Prostate gland (tissue), 2 donors: ENCODE measurements around the gene USP14. TPM values are rescaled to one million over a fixed set of nuclear protein-coding genes. Genes with fewer than 3 reads are reported as not detected.
"Not testable (repeated sequence)": the region's sequence is repeated elsewhere in the genome, so short reads cannot be mapped to it uniquely, and the experiment has no call there.

Experiments used
- DNase-seq: peaks from one replicate; pipeline ENCODE4 v3.0.0-alpha.2; 2019; ENCODE audit warnings: low spot score
- H3K27ac ChIP-seq, 2 donors: fragments of 200-600 bp; sonication (generic); 2 replicates each; pipeline ENCODE4 v1.5.1; 2017 to 2019
- H3K27me3 ChIP-seq: fragments of 200-600 bp; sonication (generic); replicated peaks from 2 replicates; pipeline ENCODE4 v1.5.1; 2019; ENCODE audit not compliant: insufficient read depth
- H3K36me3 ChIP-seq, 2 donors: fragments of 200-600 bp; sonication (generic); 1 replicate in 1 of 2; 2 replicates in 1 of 2; pipeline versions ENCODE4 v1.5.1 to v1.8.1; 2017 to 2019
- H3K4me1 ChIP-seq: fragments of 200-600 bp; sonication (generic); replicated peaks from 2 replicates; pipeline ENCODE4 v1.5.1; 2019
- H3K4me3 ChIP-seq, 2 donors: fragments of 200-600 bp; sonication (generic); 2 replicates each; pipeline ENCODE4 v1.5.1; 2017 to 2019
- H3K9me3 ChIP-seq: fragments of 200-600 bp; sonication (generic); 2 replicates; pipeline ENCODE4 v1.5.1; 2017
- POLR2A ChIP-seq: fragments of 450-650 bp; IDR thresholded peaks from one replicate; pipeline ENCODE4 v1.6.1; 2016; ENCODE audit warnings: antibody characterized with exemption, mild to moderate bottlenecking
- POLR2AphosphoS5 ChIP-seq: sonication (generic); formaldehyde crosslinking; IDR thresholded peaks from one replicate; pipeline ENCODE4 v1.6.1; 2017; ENCODE audit warnings: antibody characterized with exemption
- WGBS: methylation state at CpG from one replicate; pipeline ENCODE4 v1.1.5; 2018; 5-methylcytosine and 5-hydroxymethylcytosine counted together
- intact Hi-C: fragments of 100-400 bp; cut with DNase I; formaldehyde crosslinking; loops from one replicate; pipeline ENCODE4 v1.14.2; 2022
- total RNA-seq, 2 donors: library from RNA; depleted of rRNA; stranded (reverse); fragments of >200 nt; gene quantifications; one replicate each; pipeline ENCODE4 v1.1.0, GENCODE V29; 2016
- TF ChIP-seq, protein P1 (sequence below), 4 experiments: fragments of 200-600 bp in 2 of 4; fragments of 450-650 bp in 2 of 4; sonication (generic) in 2 of 4; IDR thresholded peaks; 1 replicate in 3 of 4; 2 replicates in 1 of 4; pipeline ENCODE4 v1.5.1; 2016 to 2019; ENCODE audit warnings: antibody characterized with exemption in 4 of 4, mild to moderate bottlenecking in 2 of 4, moderate library complexity in 2 of 4

The USP14 gene
- total RNA-seq, 2 donors from 2014 or later, result 25.9 to 51.2 TPM

DNA sequence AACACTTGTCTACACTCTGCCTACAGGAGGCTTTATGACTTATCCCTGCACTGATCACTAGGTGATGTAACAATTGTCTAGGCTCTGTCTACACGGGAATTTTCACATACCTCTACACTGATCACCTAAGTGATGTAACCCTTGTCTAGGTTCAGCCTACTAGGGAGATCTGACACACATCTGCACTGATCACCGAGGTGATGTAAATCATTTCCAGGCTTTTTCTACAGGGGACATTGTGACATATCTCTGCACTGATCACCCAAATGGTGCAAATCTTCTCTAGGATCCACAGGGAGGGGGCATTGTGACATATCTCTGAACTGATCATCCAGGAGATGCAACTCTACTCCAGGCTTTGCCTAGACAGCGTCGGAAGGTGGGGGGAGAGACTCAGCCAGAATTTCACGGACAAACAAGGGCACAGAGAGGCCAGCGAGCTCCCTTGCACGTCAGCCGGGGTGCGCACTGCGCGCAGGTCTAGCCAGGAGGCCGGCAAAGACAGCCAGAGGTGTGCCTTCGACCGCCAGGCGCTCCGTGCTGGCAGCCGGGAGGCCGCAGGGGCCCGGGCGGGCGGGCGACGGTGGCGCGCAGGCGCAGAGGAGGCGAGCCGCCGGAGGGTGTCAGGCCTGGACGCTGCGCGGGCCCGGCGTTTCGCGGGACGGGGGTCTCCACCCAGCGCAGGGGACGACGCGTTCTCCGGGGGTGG is 46.9 kb upstream of the USP14 start:
- Histone ChIP-seq H3K4me1 (no peaks in the 10 kb centered on the region), H3K27me3 (no peaks in the 10 kb centered on the region), H3K9me3 (no peaks in the 10 kb centered on the region), H3K27ac (peak overlapping the region; percentile 76 to 93), H3K4me3 (peak overlapping the region; percentile 25 to 50), H3K36me3 (no peaks in the 10 kb centered on the region)
- DNase-seq, result peak; percentile 56
- WGBS, result 9% methylated on average over 33 of the region's 42 CpGs
- intact Hi-C loops, result no loop called here
- peak; percentile 32 for TF ChIP-seq POLR2A
- no peak for TF ChIP-seq POLR2AphosphoS5
- TF ChIP-seq, protein P1, sequence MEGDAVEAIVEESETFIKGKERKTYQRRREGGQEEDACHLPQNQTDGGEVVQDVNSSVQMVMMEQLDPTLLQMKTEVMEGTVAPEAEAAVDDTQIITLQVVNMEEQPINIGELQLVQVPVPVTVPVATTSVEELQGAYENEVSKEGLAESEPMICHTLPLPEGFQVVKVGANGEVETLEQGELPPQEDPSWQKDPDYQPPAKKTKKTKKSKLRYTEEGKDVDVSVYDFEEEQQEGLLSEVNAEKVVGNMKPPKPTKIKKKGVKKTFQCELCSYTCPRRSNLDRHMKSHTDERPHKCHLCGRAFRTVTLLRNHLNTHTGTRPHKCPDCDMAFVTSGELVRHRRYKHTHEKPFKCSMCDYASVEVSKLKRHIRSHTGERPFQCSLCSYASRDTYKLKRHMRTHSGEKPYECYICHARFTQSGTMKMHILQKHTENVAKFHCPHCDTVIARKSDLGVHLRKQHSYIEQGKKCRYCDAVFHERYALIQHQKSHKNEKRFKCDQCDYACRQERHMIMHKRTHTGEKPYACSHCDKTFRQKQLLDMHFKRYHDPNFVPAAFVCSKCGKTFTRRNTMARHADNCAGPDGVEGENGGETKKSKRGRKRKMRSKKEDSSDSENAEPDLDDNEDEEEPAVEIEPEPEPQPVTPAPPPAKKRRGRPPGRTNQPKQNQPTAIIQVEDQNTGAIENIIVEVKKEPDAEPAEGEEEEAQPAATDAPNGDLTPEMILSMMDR (IDR thresholded peaks at IDR 0.05), result peak in 3 of 4 experiments; percentile 19 to 29 (median 22)

DNA sequence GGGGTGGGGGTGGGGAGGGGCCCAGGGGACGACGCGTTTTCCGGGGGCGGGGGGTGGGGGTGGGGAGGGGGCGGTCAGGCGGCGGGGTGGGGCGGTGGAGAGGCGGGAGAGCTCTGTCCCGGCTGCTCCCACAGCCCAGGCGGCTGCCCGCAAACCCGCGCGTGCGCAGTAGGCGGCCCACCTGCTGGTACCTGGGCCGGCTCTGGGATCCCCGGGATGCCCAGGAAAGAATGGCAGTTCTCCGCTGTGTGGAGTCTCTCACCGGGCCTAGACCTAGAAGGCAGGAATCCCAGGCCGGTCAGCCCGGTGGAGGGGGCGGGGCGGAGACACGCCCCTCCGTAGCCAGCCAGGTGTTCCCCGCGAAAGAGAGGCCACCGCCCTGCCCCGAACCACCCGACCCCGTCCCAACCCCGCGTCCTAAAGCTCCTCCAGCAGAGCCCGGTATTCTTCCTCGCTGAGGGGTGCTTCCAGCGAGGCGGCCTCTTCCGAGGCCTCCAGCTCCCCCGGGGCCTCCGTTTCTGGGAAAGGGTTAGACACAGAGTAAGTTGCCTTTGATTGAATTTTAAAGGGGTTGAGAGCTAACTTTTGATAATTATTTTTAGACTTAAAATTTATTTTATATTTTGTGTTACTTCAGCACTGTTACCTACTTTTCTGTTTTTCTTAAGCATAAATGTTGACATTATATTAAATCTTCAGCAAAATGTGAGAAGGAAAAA is 46.2 kb upstream of the USP14 start:
- H3K27me3 ChIP-seq, H3K9me3 ChIP-seq, intact Hi-C loops, H3K36me3 ChIP-seq, H3K4me1 ChIP-seq: not testable (repeated sequence)
- H3K4me3 ChIP-seq, result peak overlapping the region; percentile 25 to 50
- peak; percentile 52 for DNase-seq
- H3K27ac ChIP-seq, result peak overlapping the region; percentile 76 to 93
- WGBS, result 35% methylated on average over 32 of the region's 43 CpGs

DNA sequence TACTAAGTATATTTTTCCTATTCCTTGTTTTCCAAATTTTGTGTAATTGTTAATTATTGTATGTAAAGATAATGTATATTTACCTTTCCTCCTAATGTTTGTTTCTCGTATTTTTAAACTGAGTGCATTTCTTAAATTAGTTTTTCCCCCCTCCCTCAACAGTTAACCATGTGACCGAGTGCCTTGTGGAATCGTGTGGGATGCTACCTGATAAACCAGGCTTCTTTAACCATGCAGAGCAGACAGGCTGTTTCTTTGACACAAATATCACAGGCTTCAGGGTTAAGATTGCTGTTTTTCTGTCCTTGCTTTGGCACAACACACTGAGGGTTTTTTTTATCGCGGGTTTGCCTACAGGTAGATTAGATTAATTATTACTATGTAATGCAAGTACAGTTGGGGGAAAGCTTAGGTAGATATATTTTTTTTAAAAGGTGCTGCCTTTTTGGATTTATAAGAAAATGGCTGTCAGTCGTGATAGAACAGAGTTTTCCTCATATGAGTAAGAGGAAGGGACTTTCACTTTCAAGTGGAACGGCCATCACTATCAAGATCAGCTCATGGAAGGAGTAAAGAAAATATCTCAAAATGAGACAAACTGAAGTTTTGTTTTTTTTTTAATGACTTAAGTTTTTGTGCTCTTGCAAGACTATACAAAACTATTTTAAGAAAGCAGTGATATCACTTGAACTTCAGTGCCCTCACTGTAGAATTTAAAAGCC is 37.7 kb upstream of the USP14 start:
- H3K4me1 ChIP-seq, H3K36me3 ChIP-seq, DNase-seq, intact Hi-C loops, H3K9me3 ChIP-seq, H3K27me3 ChIP-seq, H3K4me3 ChIP-seq, H3K27ac ChIP-seq: not testable (repeated sequence)
- 85% methylated on average over 7 of the region's 7 CpGs for WGBS

DNA sequence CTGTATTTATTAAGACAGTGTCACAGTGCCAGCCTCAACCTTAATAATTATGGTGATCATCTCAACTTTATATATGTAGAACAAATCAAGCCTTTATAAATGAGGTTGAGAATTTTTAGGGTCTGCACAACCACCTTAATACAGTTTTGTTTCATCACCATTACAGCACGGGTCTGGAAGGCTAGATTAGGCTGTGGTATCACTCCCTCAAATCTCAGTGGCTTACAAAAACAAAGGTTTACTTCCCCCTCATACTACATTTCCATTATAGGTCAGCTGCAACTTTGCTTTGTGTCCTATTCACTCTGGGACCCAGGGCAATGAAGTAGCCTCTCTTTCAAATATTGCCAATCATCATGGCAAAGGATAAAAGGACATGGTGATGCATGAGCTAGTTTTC is 23.3 kb upstream of the USP14 start:
- H3K27ac ChIP-seq, result no peak overlapping the region
- no peak for DNase-seq
- no peaks in the 10 kb centered on the region for H3K4me1 ChIP-seq
- H3K27me3 ChIP-seq, result no peaks in the 10 kb centered on the region
- intact Hi-C loops, result no loop called here
- TF ChIP-seq POLR2AphosphoS5, result no peak
- TF ChIP-seq, protein P1 (IDR thresholded peaks at IDR 0.05), result no peak
- TF ChIP-seq POLR2A, result no peak
- H3K4me3 ChIP-seq, result no peak overlapping the region
- H3K9me3 ChIP-seq, result no peaks in the 10 kb centered on the region
- WGBS, result 25% methylated on average over 1 of the region's 1 CpG
- no peaks in the 10 kb centered on the region for H3K36me3 ChIP-seq

DNA sequence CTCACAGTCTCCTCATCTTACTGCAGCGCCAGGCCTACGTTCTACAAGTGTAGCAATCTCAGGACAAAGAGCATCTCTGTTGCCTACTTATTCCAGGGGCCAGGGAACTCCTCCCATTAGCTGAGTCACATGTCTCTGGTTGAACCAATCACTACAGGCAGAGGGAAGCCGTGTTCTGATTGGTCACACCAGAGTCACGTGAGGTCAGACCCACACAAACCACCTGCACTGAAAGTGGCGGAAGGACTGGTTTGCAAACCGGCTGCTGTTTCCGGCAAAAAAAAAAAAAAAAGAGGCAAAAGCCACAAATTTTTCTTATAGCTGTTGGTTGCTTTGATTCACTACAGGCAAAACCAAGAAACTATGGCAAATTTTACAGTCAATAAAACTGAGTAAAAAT is 21.9 kb upstream of the USP14 start:
- Histone ChIP-seq H3K9me3 (no peaks in the 10 kb centered on the region), H3K27me3 (no peaks in the 10 kb centered on the region), H3K4me3 (no peak overlapping the region), H3K27ac (no peak overlapping the region), H3K36me3 (no peaks in the 10 kb centered on the region), H3K4me1 (no peaks in the 10 kb centered on the region)
- no peak for DNase-seq
- WGBS, result 75% methylated on average over 7 of the region's 7 CpGs
- TF ChIP-seq POLR2A (no peak), POLR2AphosphoS5 (no peak)
- TF ChIP-seq, protein P1 (IDR thresholded peaks at IDR 0.05), result no peak
- intact Hi-C loops, result no loop called here
